Spinal cord (tissue), 10 donors: Measurements from ENCODE around the gene UBXN10. TPM values are rescaled to one million over a fixed set of nuclear protein-coding genes. Genes with fewer than 3 reads are reported as not detected.

Source experiments
- DNase-seq, 6 donors: peaks; one replicate each; pipeline versions ENCODE4 v3.0.0 to v3.0.0-alpha.2; 2013 to 2015; ENCODE audit warnings: low spot score in 6 of 6, low read depth in 4 of 6
- H3K27ac ChIP-seq: one replicate; pipeline ENCODE4 v1.5.1; 2013; ENCODE audit warnings: low read depth, low read length, control low read depth
- H3K27me3 ChIP-seq: one replicate; pipeline ENCODE4 v1.6.1; 2013; ENCODE audit warnings: low read length; ENCODE audit not compliant: control insufficient read depth, insufficient read depth
- H3K36me3 ChIP-seq: one replicate; pipeline ENCODE4 v1.6.1; 2013; ENCODE audit warnings: low read length; ENCODE audit not compliant: control insufficient read depth, insufficient read depth
- H3K4me1 ChIP-seq: one replicate; pipeline ENCODE4 v1.6.1; 2013; ENCODE audit warnings: low read length; ENCODE audit not compliant: control insufficient read depth, insufficient read depth
- H3K4me3 ChIP-seq: one replicate; pipeline ENCODE4 v1.5.1; 2013; ENCODE audit warnings: low read depth, low read length, control low read depth
- H3K9me3 ChIP-seq: one replicate; pipeline ENCODE4 v1.6.1; 2013; ENCODE audit warnings: low read length; ENCODE audit not compliant: control insufficient read depth, insufficient read depth
- WGBS: methylation state at CpG from one replicate; pipeline ENCODE4 v1.1.5; 2013; ENCODE audit warnings: missing lambda C conversion rate; ENCODE audit not compliant: insufficient coverage; 5-methylcytosine and 5-hydroxymethylcytosine counted together
- polyA plus RNA-seq, 2 donors: library from polyadenylated mRNA; unstranded; fragments of 120-200 nt; gene quantifications; one replicate each; pipeline ENCODE4 v1.2.1, GENCODE V29; 2013; ENCODE audit not compliant: insufficient read length in 2 of 2
- total RNA-seq, 2 donors: library from RNA; depleted of rRNA in 1 of 2; stranded (reverse); fragments of 120-200 nt in 1 of 2; fragments of >200 nt in 1 of 2; gene quantifications; one replicate each; pipeline versions ENCODE4 v1.2.3 to v1.2.4, GENCODE V29; 2013 to 2014
- donor health status: healthy.

The UBXN10 gene
- total and polyA plus RNA-seq, 4 donors: 3.9 to 9.8 (median 5.2) TPM

- Histone ChIP-seq H3K36me3 (no peaks in the 10 kb centered on the region), H3K4me1 (no peaks in the 10 kb centered on the region), H3K27me3 (no peaks in the 10 kb centered on the region), H3K27ac (no peak overlapping the region), H3K9me3 (no peaks in the 10 kb centered on the region), H3K4me3 (no peak overlapping the region)
- DNase-seq: no peak
- WGBS: 91% methylated on average over 7 of the region's 7 CpGs
These were observed 44.4 kb upstream of the UBXN10 start for GRCh38 chr1:20141466-20141865.

- WGBS: 90% methylated on average over 9 of the region's 13 CpGs
- H3K4me3 ChIP-seq: no peak overlapping the region
- no peaks in the 10 kb centered on the region for H3K27me3 ChIP-seq
- no peaks in the 10 kb centered on the region for H3K9me3 ChIP-seq
- H3K36me3 ChIP-seq: no peaks in the 10 kb centered on the region
- no peak overlapping the region for H3K27ac ChIP-seq
- H3K4me1 ChIP-seq: no peaks in the 10 kb centered on the region
- no peak for DNase-seq
These were observed 43.7 kb upstream of the UBXN10 start for GRCh38 chr1:20142001-20142710.

GRCh38 chr1:20143318-20143717 lies 42.6 kb upstream of the UBXN10 start:
- Histone ChIP-seq H3K4me3 (no peak overlapping the region), H3K9me3 (no peaks in the 10 kb centered on the region), H3K27me3 (no peaks in the 10 kb centered on the region), H3K36me3 (no peaks in the 10 kb centered on the region), H3K27ac (no peak overlapping the region), H3K4me1 (no peaks in the 10 kb centered on the region)
- no peak for DNase-seq
- 95% methylated on average over 8 of the region's 8 CpGs for WGBS

- Histone ChIP-seq H3K4me3 (no peak overlapping the region), H3K36me3 (no peaks in the 10 kb centered on the region), H3K9me3 (no peaks in the 10 kb centered on the region), H3K27me3 (no peaks in the 10 kb centered on the region), H3K4me1 (no peaks in the 10 kb centered on the region), H3K27ac (no peak overlapping the region)
- DNase-seq: no peak
- 74% methylated on average over 11 of the region's 13 CpGs for WGBS
These were observed 41.9 kb upstream of the UBXN10 start for GRCh38 chr1:20143734-20144565.

- H3K4me1 ChIP-seq: peaks cover 15% of the 10 kb centered on the region
- H3K9me3 ChIP-seq: no peaks in the 10 kb centered on the region
- no peak for DNase-seq
- no peak overlapping the region for H3K4me3 ChIP-seq
- 80% methylated on average over 9 of the region's 13 CpGs for WGBS
- H3K27ac ChIP-seq: no peak overlapping the region
- no peaks in the 10 kb centered on the region for H3K27me3 ChIP-seq
- peaks cover 2% of the 10 kb centered on the region for H3K36me3 ChIP-seq
These were observed 37.9 kb upstream of the UBXN10 start for GRCh38 chr1:20147846-20148570.

- Histone ChIP-seq H3K4me1 (peaks cover 22% of the 10 kb centered on the region), H3K27ac (no peak overlapping the region), H3K4me3 (no peak overlapping the region), H3K27me3 (no peaks in the 10 kb centered on the region), H3K9me3 (no peaks in the 10 kb centered on the region), H3K36me3 (peaks cover 2% of the 10 kb centered on the region)
- 88% methylated on average over 12 of the region's 13 CpGs for WGBS
- DNase-seq: no peak
These were observed 37.1 kb upstream of the UBXN10 start for GRCh38 chr1:20148571-20149500.

GRCh38 chr1:20149601-20150325 lies 36.1 kb upstream of the UBXN10 start:
- H3K36me3 ChIP-seq: peaks cover 2% of the 10 kb centered on the region
- no peak for DNase-seq
- H3K9me3 ChIP-seq: no peaks in the 10 kb centered on the region
- H3K27ac ChIP-seq: no peak overlapping the region
- no peak overlapping the region for H3K4me3 ChIP-seq
- 74% methylated on average over 17 of the region's 27 CpGs for WGBS
- H3K4me1 ChIP-seq: peaks cover 29% of the 10 kb centered on the region
- H3K27me3 ChIP-seq: no peaks in the 10 kb centered on the region

GRCh38 chr1:20150326-20150705 lies 35.6 kb upstream of the UBXN10 start:
- Histone ChIP-seq H3K4me1 (peaks cover 29% of the 10 kb centered on the region), H3K4me3 (no peak overlapping the region), H3K36me3 (peaks cover 2% of the 10 kb centered on the region), H3K27me3 (no peaks in the 10 kb centered on the region), H3K9me3 (no peaks in the 10 kb centered on the region), H3K27ac (no peak overlapping the region)
- DNase-seq: no peak
- WGBS: 93% methylated on average over 7 of the region's 8 CpGs
